ENCODE measurements around the gene ASMT.
"Not testable (repeated sequence)": the region's sequence is repeated elsewhere in the genome, so short reads cannot be mapped to it uniquely, and the experiment has no call there.

The ASMT gene

GRCh38 chrX:1598021-1598875 is 16.6 kb upstream of the ASMT start:
- DNase-seq, result no peak

GRCh38 chrX:1598876-1599790 is 15.7 kb upstream of the ASMT start:
- DNase-seq, result no peak

- DNase-seq, result no peak
Observed at GRCh38 chrX:1599791-1600405, 15.0 kb upstream of the ASMT start.

- DNase-seq, result no peak
Observed at GRCh38 chrX:1600406-1601050, 14.3 kb upstream of the ASMT start.

- no peak for DNase-seq
Observed at GRCh38 chrX:1601051-1601767, 13.7 kb upstream of the ASMT start.

GRCh38 chrX:1601768-1602085 is 13.1 kb upstream of the ASMT start:
- DNase-seq, result no peak

GRCh38 chrX:1602299-1602698 is 12.6 kb upstream of the ASMT start:
- no peak for DNase-seq

GRCh38 chrX:1606496-1606895 is 8.4 kb upstream of the ASMT start:
- no peak for DNase-seq

GRCh38 chrX:1609311-1609710 is 5.5 kb upstream of the ASMT start:
- no peak for DNase-seq

GRCh38 chrX:1609762-1610161 is 5.1 kb upstream of the ASMT start:
- no peak for DNase-seq

- DNase-seq, result no peak
Observed at GRCh38 chrX:1610166-1610565, 4.7 kb upstream of the ASMT start.

GRCh38 chrX:1610736-1611135 is 4.1 kb upstream of the ASMT start:
- no peak for DNase-seq

GRCh38 chrX:1612641-1613286 is 2.1 kb upstream of the ASMT start:
- no peak for DNase-seq

GRCh38 chrX:1618689-1619088 is 3.8 kb downstream of the ASMT start:
- no peak for DNase-seq

GRCh38 chrX:1623691-1624090 is 8.8 kb downstream of the ASMT start:
- no peak for DNase-seq

- DNase-seq, result not testable (repeated sequence)
Observed at GRCh38 chrX:1624158-1624860, 9.4 kb downstream of the ASMT start.

- not testable (repeated sequence) for DNase-seq
Observed at GRCh38 chrX:1624861-1625215, 10.0 kb downstream of the ASMT start.

GRCh38 chrX:1629244-1629643 is 14.4 kb downstream of the ASMT start:
- DNase-seq, result no peak

- no peak for DNase-seq
Observed at GRCh38 chrX:1646009-1646408, 31.1 kb downstream of the ASMT start.

- no peak for DNase-seq
Observed at GRCh38 chrX:1649621-1650020, 34.8 kb downstream of the ASMT start.

All from HCEC 1CT (cell line).